Mucosa of descending colon (tissue), 3 donors: ENCODE data around the gene PTPRN2. TPM values are rescaled to one million over a fixed set of nuclear protein-coding genes. Genes with fewer than 3 reads are reported as not detected.

Experiments
- ATAC-seq: fragments of 200-7000 bp; cut with Tn5 transposase; one replicate; pipeline ENCODE4 v1.9.1; 2020; ENCODE audit warnings: mild to moderate bottlenecking, moderate library complexity
- DNase-seq, 3 donors: peaks; one replicate each; pipeline ENCODE4 v3.0.0-alpha.2; 2020
- H3K36me3 ChIP-seq: fragments of 200-600 bp; one replicate; pipeline ENCODE4 v1.8.0; 2021; ENCODE audit warnings: low read depth, mild to moderate bottlenecking
- H3K4me1 ChIP-seq: fragments of 200-600 bp; one replicate; pipeline ENCODE4 v1.8.0; 2021; ENCODE audit warnings: low read depth, mild to moderate bottlenecking
- H3K4me3 ChIP-seq: fragments of 200-600 bp; one replicate; pipeline ENCODE4 v1.8.0; 2021; ENCODE audit warnings: mild to moderate bottlenecking
- H3K9me3 ChIP-seq: fragments of 200-600 bp; one replicate; pipeline ENCODE4 v1.8.0; 2021; ENCODE audit warnings: mild to moderate bottlenecking
- intact Hi-C, 2 donors: fragments of 100-400 bp; cut with DNase I in 1 of 2; cut with micrococcal nuclease in 1 of 2; formaldehyde crosslinking; loops; one replicate each; pipeline versions ENCODE4 v1.11.0 to v1.11.1; 2022; cut with DNase I, micrococcal nuclease
- total RNA-seq, 3 donors: library from RNA; stranded (reverse); fragmentation: NEBNext Ultra II Directional in 2 of 3; extraction: Animal tissue kit (Norgen Biotek cat#: 25700) in 2 of 3; gene quantifications; one replicate each; pipeline versions ENCODE4 v1.2.1 to v1.2.4, GENCODE V29; 2021 to 2023
- TF ChIP-seq, protein P1 (sequence below): fragments of 200-600 bp; IDR thresholded peaks from one replicate; pipeline ENCODE4 v1.8.0; 2022; ENCODE audit warnings: antibody characterized with exemption, mild to moderate bottlenecking
- donor health status: DM: no; HTN: no; CAD: no; lungs with moderate emphysema.
- donor health status: DM: no; HTN: no; CAD: no.
- donor health status: DM: no; HTN: yes; CAD: no.

PTPRN2 gene
- total RNA-seq, 3 donors from 2014 or later = 12.5 to 28.0 (median 26.2) TPM

DNA sequence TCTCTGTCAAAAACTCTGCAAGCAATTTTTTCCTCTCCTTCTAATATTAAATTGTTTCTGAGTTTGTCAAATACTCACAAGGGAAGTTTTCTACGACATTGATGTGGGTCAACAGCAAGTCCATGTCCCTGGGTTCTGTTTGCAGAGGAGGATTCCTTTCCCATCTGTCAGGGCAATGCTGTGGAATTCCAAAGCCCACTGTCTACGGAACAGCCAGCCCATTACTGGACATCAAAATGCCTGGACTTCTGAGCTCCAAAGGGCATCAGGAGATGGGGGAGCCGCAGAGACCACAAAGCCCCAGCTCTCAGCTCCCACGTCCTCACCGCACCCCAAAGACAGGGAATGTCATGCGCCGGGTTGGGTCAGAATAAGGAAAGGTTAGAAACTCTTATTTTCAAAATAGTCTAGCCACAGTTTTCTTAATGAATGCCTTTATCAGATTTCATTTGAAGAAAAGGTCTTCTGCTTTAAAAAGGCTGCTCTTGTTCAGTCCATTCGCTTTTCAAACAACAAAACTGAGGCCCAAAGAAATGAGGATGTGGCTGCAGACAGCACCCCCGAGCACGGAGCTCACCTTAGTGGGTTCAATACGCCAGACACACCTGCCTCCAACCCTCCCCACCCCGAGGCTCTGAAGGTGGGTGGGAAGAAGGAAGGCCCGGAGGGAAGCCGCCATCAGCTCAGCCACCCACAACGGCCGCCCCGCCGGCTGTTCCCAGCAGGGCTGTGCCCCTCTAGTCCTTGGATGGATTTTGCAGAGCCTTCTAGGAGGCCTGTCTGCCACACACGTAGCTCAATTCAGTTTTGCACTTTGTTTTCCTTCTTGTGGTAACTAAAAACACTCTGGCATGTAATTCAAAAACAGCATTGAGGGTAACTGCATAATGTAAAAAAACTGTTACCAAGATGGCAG lies 44.7 kb downstream of the PTPRN2 start:
- no peak for ATAC-seq
- Histone ChIP-seq H3K9me3 (no peaks in the 10 kb centered on the region), H3K4me1 (no peaks in the 10 kb centered on the region), H3K36me3 (no peaks in the 10 kb centered on the region), H3K4me3 (no peak overlapping the region)
- TF ChIP-seq, protein P1, sequence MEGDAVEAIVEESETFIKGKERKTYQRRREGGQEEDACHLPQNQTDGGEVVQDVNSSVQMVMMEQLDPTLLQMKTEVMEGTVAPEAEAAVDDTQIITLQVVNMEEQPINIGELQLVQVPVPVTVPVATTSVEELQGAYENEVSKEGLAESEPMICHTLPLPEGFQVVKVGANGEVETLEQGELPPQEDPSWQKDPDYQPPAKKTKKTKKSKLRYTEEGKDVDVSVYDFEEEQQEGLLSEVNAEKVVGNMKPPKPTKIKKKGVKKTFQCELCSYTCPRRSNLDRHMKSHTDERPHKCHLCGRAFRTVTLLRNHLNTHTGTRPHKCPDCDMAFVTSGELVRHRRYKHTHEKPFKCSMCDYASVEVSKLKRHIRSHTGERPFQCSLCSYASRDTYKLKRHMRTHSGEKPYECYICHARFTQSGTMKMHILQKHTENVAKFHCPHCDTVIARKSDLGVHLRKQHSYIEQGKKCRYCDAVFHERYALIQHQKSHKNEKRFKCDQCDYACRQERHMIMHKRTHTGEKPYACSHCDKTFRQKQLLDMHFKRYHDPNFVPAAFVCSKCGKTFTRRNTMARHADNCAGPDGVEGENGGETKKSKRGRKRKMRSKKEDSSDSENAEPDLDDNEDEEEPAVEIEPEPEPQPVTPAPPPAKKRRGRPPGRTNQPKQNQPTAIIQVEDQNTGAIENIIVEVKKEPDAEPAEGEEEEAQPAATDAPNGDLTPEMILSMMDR = no peak
- intact Hi-C loops = no loop called here
- no peak for DNase-seq

DNA sequence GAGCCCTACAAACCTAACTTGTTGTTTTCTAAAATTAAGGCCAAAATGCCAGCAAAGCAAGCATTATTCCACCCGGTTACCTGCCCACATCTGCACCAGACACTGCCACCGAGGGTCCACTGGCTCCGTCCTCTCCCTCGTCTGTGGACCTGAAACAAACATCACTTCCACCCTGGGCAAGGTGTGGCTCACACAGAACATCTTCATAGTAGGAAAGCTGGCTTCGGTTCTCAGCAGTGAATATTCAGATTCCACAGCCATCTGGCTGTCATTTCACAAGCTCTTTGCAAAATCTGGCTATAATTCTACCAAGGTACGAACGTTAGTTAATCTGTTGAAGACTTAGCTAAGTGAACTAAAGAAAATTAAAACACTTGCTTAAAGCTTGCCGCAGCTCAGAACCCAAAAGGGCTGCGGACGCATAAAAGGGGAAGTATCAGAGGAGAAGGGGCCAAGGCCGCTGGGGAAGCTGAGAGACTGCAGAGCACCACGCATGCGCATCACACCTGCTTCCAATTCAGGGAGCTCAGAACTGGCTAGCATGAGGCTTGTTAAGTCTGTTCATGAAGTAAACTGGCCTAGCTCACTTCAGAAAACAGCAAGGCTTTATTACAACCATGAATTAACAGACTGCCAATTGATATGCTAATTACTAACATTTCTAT lies 46.1 kb downstream of the PTPRN2 start:
- DNase-seq (peak in 1 of 3 donors; percentile 20), ATAC-seq (no peak)
- Histone ChIP-seq H3K36me3 (no peaks in the 10 kb centered on the region), H3K4me3 (no peak overlapping the region), H3K9me3 (no peaks in the 10 kb centered on the region), H3K4me1 (no peaks in the 10 kb centered on the region)
- TF ChIP-seq, protein P1 = no peak
- intact Hi-C loops = no loop called here

DNA sequence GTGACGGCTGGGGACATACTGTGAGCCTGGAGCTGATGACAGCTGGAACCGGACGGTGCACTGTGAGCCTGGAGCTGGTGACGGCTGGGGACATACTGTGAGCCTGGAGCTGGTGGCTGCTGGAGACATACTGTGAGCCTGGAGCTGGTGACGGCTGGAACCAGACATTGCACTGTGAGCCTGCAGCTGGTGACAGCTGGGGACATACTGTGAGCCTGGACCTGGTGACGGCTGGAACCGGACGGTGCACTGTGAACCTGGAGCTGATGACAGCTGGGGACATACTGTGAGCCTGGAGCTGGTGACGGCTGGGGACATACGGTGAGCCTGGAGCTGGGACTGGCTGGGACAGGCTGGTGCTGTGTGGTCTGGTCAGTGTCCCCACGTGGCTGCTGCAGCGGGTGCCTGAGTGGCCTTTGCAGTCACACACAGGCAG lies 47.9 kb downstream of the PTPRN2 start:
- Histone ChIP-seq H3K9me3 (no peaks in the 10 kb centered on the region), H3K36me3 (no peaks in the 10 kb centered on the region), H3K4me3 (no peak overlapping the region), H3K4me1 (no peaks in the 10 kb centered on the region)
- TF ChIP-seq, protein P1 = no peak
- intact Hi-C loops = no loop called here
- DNase-seq = no peak
- ATAC-seq = no peak

DNA sequence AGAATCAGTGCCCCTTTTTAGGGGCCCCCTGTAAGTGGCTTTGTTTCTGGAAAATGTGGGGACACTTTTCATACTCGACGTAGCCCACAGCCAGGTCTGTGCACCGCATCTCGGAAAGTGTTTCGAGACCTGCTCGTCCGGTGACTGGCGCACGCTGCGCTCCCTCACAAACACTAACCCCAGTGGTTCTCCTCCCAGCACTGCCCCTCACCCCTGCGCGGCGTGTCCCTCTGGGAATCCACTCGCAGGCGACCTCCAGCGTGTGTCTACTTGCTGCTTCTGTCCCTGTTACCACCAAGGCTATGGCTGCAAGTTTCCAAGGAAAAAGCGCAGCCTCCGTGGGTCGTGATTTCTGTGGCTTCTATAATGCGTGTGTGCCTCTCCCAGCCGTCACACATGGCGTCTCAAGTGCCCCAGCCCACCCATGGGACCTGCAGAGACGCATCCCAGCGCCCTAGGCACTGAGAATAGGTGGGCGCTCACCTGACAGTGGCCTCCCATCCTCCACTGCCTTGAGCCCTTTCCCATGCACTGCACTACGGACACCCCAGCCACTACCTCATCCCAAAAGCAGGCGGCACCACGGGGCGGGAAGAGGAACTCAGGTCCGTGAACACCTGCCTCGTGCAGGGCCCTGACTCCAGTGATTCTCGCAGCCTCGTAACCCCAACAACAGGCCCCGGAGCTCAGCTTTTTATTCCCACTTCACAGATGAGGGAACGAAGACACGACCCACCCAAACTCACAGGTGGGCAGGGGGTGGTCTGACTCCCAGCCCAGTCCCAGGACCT lies 49.3 kb downstream of the PTPRN2 start:
- Histone ChIP-seq H3K4me3 (no peak overlapping the region), H3K36me3 (no peaks in the 10 kb centered on the region), H3K4me1 (no peaks in the 10 kb centered on the region), H3K9me3 (no peaks in the 10 kb centered on the region)
- intact Hi-C loops = no loop called here
- DNase-seq = no peak
- no peak for ATAC-seq
- TF ChIP-seq, protein P1 = no peak

DNA sequence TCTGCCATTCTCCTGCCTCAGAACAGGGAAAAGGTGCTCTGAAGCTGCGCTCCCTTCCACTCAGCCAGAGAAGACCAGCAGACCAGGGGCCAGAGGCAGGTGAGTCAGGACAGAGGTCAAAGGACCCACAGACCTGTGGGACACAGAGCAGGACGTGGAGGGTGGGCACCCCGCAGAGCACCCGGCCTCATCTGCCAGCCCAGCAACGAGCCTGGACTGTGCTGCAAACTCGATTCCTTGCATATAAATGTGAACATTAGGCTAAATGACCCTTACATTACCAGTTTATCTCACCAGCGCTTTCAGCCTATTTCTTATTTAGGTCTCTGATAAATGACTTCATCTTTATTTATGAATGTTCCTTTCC lies 50.1 kb downstream of the PTPRN2 start:
- Histone ChIP-seq H3K4me3 (no peak overlapping the region), H3K36me3 (no peaks in the 10 kb centered on the region), H3K9me3 (no peaks in the 10 kb centered on the region), H3K4me1 (no peaks in the 10 kb centered on the region)
- DNase-seq (no peak), ATAC-seq (no peak)
- intact Hi-C loops = no loop called here
- TF ChIP-seq, protein P1 = no peak
